T-cell (primary cell): ENCODE measurements around the gene FBN3. TPM values are rescaled to one million over a fixed set of nuclear protein-coding genes. Genes with fewer than 3 reads are reported as not detected.

ENCODE experiments used
- ATAC-seq, 4 experiments: fragments of 200-7000 bp in 3 of 4; fragments of 150-1000 bp in 1 of 4; cut with Tn5 transposase; replicated peaks in 1 of 4; 1 replicate in 3 of 4; 2 replicates in 1 of 4; pipeline ENCODE4 v1.10.0; 2021; ENCODE audit warnings: moderate library complexity in 3 of 4, mild to moderate bottlenecking in 2 of 4, moderate number of reproducible peaks in 1 of 4
- CTCF ChIA-PET, 2 donors: fragments of 300-600 bp; sonication (Branson Sonifier 250); formaldehyde crosslinking; loops; one replicate each; lab custom pipeline; 2022; ENCODE audit warnings: antibody characterized with exemption in 2 of 2; lab: Charles Lee
- POLR2A ChIA-PET, 2 donors: fragments of 300-600 bp; sonication (Branson Sonifier 250); formaldehyde crosslinking; loops; one replicate each; lab custom pipeline; 2022; ENCODE audit warnings: antibody characterized with exemption in 2 of 2; lab: Charles Lee
- DNase-seq, 35 experiments: peaks; one replicate each; pipeline versions ENCODE4 v3.0.0 to v3.0.0-alpha.2; 2013 to 2023
- H3K27ac ChIP-seq: one replicate; pipeline ENCODE4 v1.5.1; 2013; ENCODE audit warnings: low read length
- H3K27me3 ChIP-seq, 2 experiments: replicated peaks in 1 of 2; 1 replicate in 1 of 2; 2 replicates in 1 of 2; pipeline versions ENCODE4 v1.6.1 to v1.7.0; 2013; ENCODE audit warnings: low read length in 1 of 2, mixed read lengths in 1 of 2; ENCODE audit not compliant: control insufficient read depth in 2 of 2, insufficient read depth in 2 of 2; ENCODE audit errors: extremely low read depth in 1 of 2
- H3K36me3 ChIP-seq, 2 donors: 1 replicate in 1 of 2; 2 replicates in 1 of 2; pipeline versions ENCODE4 v1.6.1 to v1.7.0; 2013; ENCODE audit warnings: low read length in 1 of 2; ENCODE audit not compliant: control insufficient read depth in 2 of 2, insufficient read depth in 1 of 2; ENCODE audit errors: extremely low read depth in 1 of 2
- H3K4me1 ChIP-seq, 2 experiments: 1 replicate in 1 of 2; 2 replicates in 1 of 2; pipeline versions ENCODE4 v1.6.1 to v1.7.0; 2013; ENCODE audit warnings: low read length in 2 of 2, mixed read lengths in 1 of 2; ENCODE audit not compliant: insufficient read depth in 2 of 2, control insufficient read depth in 1 of 2; ENCODE audit errors: extremely low read depth in 1 of 2
- H3K4me3 ChIP-seq, 2 donors: 1 replicate in 1 of 2; 2 replicates in 1 of 2; pipeline versions ENCODE4 v1.5.1 to v1.7.0; 2013; ENCODE audit warnings: mild to moderate bottlenecking in 2 of 2, low read length in 1 of 2, moderate library complexity in 1 of 2; ENCODE audit not compliant: control insufficient read depth in 1 of 2; ENCODE audit errors: extremely low read depth in 1 of 2
- H3K9me3 ChIP-seq: 2 replicates; pipeline ENCODE4 v1.7.0; 2013
- H3K27ac Mint-ChIP-seq, 2 donors: one replicate each; pipeline ENCODE4 v1.8.0; 2020 to 2021; ENCODE audit warnings: mild to moderate bottlenecking in 2 of 2, mixed read lengths in 2 of 2
- H3K27me3 Mint-ChIP-seq, 2 donors: one replicate each; pipeline ENCODE4 v1.8.0; 2021 to 2022; ENCODE audit warnings: mixed read lengths in 2 of 2
- H3K36me3 Mint-ChIP-seq: one replicate; pipeline ENCODE4 v1.8.0; 2021; ENCODE audit warnings: mixed read lengths
- H3K4me1 Mint-ChIP-seq, 3 donors: one replicate each; pipeline ENCODE4 v1.8.0; 2020 to 2022; ENCODE audit warnings: mixed read lengths in 3 of 3, mild to moderate bottlenecking in 1 of 3
- H3K4me3 Mint-ChIP-seq, 3 donors: one replicate each; pipeline ENCODE4 v1.8.0; 2020 to 2022; ENCODE audit warnings: mild to moderate bottlenecking in 3 of 3, mixed read lengths in 3 of 3, moderate library complexity in 3 of 3
- H3K9me3 Mint-ChIP-seq, 3 donors: one replicate each; pipeline ENCODE4 v1.8.0; 2020 to 2022; ENCODE audit warnings: mixed read lengths in 3 of 3
- WGBS: methylation state at CpG from one replicate; pipeline ENCODE4 v1.1.5; 2013; ENCODE audit warnings: missing lambda C conversion rate; ENCODE audit not compliant: insufficient coverage; 5-methylcytosine and 5-hydroxymethylcytosine counted together
- total RNA-seq, 35 experiments: library from RNA in 6 of 35; stranded (reverse) in 6 of 35; fragments of 120-200 nt in 1 of 35; gene quantifications; one replicate each; pipeline versions ENCODE4 v1.2.1 to v1.2.4 and lab custom pipeline; 2013 to 2026

Gene FBN3
- total RNA-seq, 5 donors from 2014 or later (not counting 1 experiment from before 2014, with no cell fraction given): 0.03 TPM; not detected in 3

DNA sequence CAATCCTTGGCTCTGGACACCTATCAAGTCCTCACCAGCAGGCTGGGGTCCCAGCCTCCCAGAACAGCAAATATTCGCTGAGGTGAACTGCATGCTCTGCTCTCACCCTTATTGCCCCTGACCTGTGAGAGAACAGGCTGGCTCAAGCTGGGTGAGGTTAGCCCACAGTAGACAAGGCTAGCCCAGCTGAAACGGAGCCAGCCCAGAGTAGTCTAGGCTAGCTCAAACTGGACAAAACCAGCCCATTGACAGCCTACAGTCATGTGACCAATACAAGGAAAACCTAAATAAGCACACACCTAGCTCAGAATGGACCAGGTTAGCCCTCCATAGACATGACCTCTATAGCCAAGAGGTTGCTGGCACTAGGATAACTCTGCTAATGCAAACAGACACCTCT is 58.4 kb downstream of the FBN3 start:
- Mint-ChIP-seq H3K4me1 (no peaks in the 10 kb centered on the region), H3K27me3 (peaks cover 2 to 3% of the 10 kb centered on the region in 2 donors), H3K9me3 (peaks cover 4 to 13% (median 5%) of the 10 kb centered on the region in 3 donors), H3K4me3 (no peak overlapping the region), H3K36me3 (no peaks in the 10 kb centered on the region), H3K27ac (no peak overlapping the region)
- CTCF ChIA-PET: no interaction called here
- Histone ChIP-seq H3K36me3 (no peaks in the 10 kb centered on the region), H3K9me3 (peaks cover 2% of the 10 kb centered on the region), H3K4me3 (no peak overlapping the region), H3K27ac (no peak overlapping the region), H3K4me1 (no peaks in the 10 kb centered on the region), H3K27me3 (peaks cover 0 to 33% of the 10 kb centered on the region in 2 experiments)
- WGBS: 95% methylated on average over 2 of the region's 2 CpGs
- DNase-seq: no peak
- ATAC-seq: no peak
- POLR2A ChIA-PET: no interaction called here

DNA sequence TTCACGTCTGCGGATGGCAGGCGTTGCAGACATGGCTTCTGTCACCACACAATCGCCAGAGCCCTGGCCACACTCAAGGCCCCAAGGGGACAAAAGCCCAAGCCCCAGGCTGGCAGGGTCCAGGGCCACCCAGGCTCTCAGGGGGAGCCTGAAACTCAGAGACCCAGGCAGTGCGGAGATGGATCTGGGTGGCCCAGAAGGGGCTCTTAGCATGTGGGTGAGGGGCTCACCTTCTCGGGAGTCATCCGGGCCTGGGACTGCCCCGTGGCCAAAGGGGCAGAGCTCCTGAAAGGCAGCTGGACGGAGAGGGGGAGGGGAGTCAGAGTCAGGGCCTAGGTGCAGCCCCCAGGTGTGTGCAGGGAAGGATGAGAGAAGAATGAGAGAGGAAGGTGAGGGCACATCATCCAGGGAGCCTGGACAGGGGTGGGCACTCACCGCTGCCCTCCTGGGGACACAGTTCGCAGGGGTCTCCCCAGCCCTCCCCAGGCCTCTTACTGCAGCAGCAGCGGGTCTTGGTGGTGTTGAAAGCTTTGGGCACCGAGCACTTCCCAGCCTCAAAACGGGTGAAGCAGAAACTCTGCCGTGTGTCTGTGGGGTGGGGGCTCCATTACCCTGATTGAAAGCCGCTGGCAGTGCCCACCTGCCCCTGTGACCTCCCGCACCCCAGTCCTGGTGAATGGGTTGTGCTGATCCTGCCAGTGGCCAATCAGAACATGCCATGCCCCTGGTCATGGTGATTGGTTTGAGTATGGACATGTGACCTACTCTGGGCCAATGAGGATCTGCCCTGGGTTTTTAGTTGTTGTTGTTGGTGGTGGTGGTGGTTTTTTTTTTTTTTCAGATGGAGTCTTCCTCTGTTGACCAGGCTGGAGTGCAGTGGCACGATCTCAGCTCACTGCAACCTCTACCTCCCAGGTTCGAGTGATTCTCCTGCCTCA is 59.5 kb downstream of the FBN3 start:
- no peaks in the 10 kb centered on the region for H3K36me3 Mint-ChIP-seq
- 76% methylated on average over 13 of the region's 19 CpGs for WGBS

DNA sequence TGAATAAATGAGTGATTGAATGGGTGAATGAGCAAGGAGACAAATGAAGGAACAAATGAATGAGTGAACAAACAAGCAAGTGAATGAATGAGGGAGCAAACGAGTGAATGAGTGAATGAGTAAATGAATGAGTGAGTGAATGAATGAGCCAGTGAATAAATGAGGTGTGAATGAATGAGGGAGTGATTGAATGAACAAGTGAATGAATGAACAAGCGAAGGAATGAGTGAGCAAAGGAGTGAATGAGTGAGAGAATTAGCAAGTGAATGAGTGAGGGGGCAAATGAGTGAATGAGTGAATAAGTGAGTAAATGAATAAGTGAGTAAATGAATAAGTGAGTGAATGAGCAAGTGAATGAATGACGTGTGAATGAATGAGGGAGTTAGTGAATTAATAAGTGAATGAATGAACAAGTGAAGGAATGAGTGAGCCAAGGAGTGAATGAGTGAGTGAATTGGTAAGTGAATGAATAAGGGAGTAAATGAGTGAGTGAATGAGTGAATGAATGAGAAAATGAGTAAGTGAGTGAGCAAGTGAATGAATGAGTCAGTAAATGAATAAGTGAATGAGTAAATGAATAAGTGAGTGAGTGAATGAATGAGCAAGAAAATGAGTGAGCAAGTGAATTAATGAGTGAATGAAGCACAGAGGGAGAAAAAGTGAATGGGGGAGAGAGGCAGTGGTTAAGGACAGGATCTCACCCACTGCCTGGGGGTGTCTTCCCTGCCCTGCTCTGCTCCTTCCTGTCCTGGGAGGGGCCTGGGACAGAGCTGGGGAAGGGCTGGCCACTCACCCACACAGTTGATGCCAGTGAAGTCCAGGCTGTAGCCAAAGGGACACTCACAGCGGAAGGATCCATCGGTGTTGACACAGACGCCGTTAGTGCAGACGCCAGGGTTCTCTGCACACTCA is 60.4 kb downstream of the FBN3 start:
- Mint-ChIP-seq H3K36me3 (no peaks in the 10 kb centered on the region), H3K4me3 (no peak overlapping the region)
- no peak for ATAC-seq

More for the DNA sequence above, 59.5 kb downstream of the FBN3 start:
- peaks cover 0 to 8% (median 5%) of the 10 kb centered on the region in 3 donors for H3K9me3 Mint-ChIP-seq
- Histone ChIP-seq H3K4me3 (no peak overlapping the region), H3K36me3 (no peaks in the 10 kb centered on the region), H3K4me1 (no peaks in the 10 kb centered on the region), H3K27me3 (peaks cover 0 to 37% of the 10 kb centered on the region in 2 experiments), H3K27ac (no peak overlapping the region), H3K9me3 (no peaks in the 10 kb centered on the region)
- ChIA-PET CTCF (no interaction called here), POLR2A (no interaction called here)
- H3K4me3 Mint-ChIP-seq: no peak overlapping the region
- H3K4me1 Mint-ChIP-seq: no peaks in the 10 kb centered on the region
- ATAC-seq (no peak), DNase-seq (no peak)
- peaks cover 3 to 7% of the 10 kb centered on the region in 2 donors for H3K27me3 Mint-ChIP-seq
- H3K27ac Mint-ChIP-seq: no peak overlapping the region

DNA sequence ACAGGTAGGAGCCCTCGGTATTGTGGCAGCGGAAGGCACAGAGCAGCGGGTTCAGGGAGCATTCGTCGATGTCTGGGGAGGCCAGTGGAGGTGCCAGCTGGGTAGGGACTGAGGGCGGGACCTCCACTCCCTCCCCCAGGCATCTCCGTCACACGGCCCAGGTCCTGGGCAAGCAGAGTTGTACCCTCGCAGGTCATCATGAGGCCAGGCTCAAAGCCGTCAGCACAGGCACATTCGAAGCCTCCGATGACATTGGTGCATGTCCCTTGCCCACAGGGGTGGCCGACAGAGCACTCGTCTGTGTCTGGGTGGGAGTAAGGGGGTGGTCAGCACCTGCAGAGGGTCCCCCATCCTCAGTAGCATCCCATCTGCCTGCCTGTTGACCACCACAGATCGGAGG is 61.5 kb downstream of the FBN3 start:
- no peaks in the 10 kb centered on the region for H3K4me1 ChIP-seq
- Mint-ChIP-seq H3K4me1 (no peaks in the 10 kb centered on the region), H3K36me3 (no peaks in the 10 kb centered on the region), H3K4me3 (no peak overlapping the region), H3K27me3 (peaks cover 3 to 9% of the 10 kb centered on the region in 2 donors), H3K27ac (no peak overlapping the region), H3K9me3 (no peaks in the 10 kb centered on the region)
- ChIA-PET POLR2A (no interaction called here), CTCF (no interaction called here)
- no peak for DNase-seq
- H3K27me3 ChIP-seq: peaks cover 0 to 45% of the 10 kb centered on the region in 2 experiments
- H3K27ac ChIP-seq: no peak overlapping the region
- no peaks in the 10 kb centered on the region for H3K9me3 ChIP-seq
- no peak for ATAC-seq
- H3K36me3 ChIP-seq: no peaks in the 10 kb centered on the region
- WGBS: 96% methylated on average over 8 of the region's 15 CpGs
- no peak overlapping the region for H3K4me3 ChIP-seq

More for the DNA sequence above, 60.4 kb downstream of the FBN3 start:
- ChIA-PET POLR2A (no interaction called here), CTCF (no interaction called here)
- Histone ChIP-seq H3K4me1 (no peaks in the 10 kb centered on the region), H3K4me3 (no peak overlapping the region), H3K27me3 (peaks cover 0 to 41% of the 10 kb centered on the region in 2 experiments), H3K9me3 (no peaks in the 10 kb centered on the region), H3K27ac (no peak overlapping the region), H3K36me3 (no peaks in the 10 kb centered on the region)
- H3K4me1 Mint-ChIP-seq: no peaks in the 10 kb centered on the region
- H3K27me3 Mint-ChIP-seq: peaks cover 3 to 9% of the 10 kb centered on the region in 2 donors
- H3K27ac Mint-ChIP-seq: no peak overlapping the region
- 83% methylated on average over 8 of the region's 8 CpGs for WGBS
- H3K9me3 Mint-ChIP-seq: peaks cover 0 to under 1% (median under 1%) of the 10 kb centered on the region in 3 donors
- no peak for DNase-seq

DNA sequence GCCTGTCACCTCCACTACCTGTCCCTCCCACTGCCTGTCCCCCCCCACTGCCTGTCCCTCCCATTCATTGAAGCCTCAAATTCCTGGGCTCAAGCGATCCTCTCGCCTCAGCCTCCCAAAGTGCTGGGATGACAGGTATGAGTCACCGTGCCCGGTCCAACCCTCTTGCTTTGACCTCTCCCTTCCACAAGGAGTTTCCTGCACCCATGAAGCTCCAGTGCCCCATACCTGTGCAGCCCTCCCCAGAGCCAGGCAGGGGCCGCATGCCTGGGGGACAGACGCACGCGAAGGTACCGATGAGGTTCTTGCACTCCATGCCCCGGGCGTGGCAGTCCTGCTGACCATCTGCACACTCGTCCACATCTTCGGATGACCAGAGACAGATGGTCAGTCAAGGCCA is 62.5 kb downstream of the FBN3 start:
- Mint-ChIP-seq H3K27me3 (peaks cover 3 to 9% of the 10 kb centered on the region in 2 donors), H3K27ac (no peak overlapping the region), H3K4me1 (no peaks in the 10 kb centered on the region), H3K4me3 (no peak overlapping the region), H3K36me3 (no peaks in the 10 kb centered on the region), H3K9me3 (no peaks in the 10 kb centered on the region)
- Histone ChIP-seq H3K27ac (no peak overlapping the region), H3K4me3 (no peak overlapping the region), H3K4me1 (no peaks in the 10 kb centered on the region), H3K36me3 (no peaks in the 10 kb centered on the region), H3K27me3 (peaks cover 0 to 45% of the 10 kb centered on the region in 2 experiments), H3K9me3 (no peaks in the 10 kb centered on the region)
- ChIA-PET POLR2A (no interaction called here), CTCF (no interaction called here)
- no peak for ATAC-seq
- DNase-seq: no peak
- whole genome bisulfite sequencing: 94% methylated on average over 13 of the region's 13 CpGs
